Neural progenitor cell (in vitro differentiated cells): ENCODE measurements around the gene BBS10.

Experiments used
- CTCF ChIP-seq: fragments of 200-600 bp; sonication (generic); IDR thresholded peaks from 2 replicates; pipeline ENCODE4 v1.5.1; 2017; ENCODE audit warnings: antibody characterized with exemption, mild to moderate bottlenecking
- EZH2 ChIP-seq: fragments of 200-600 bp; sonication (generic); IDR thresholded peaks from 2 replicates; pipeline ENCODE4 v1.6.1; 2017; ENCODE audit warnings: antibody characterized with exemption, mild to moderate bottlenecking, moderate library complexity
- EZH2phosphoT487 ChIP-seq: fragments of 200-600 bp; sonication (generic); IDR thresholded peaks from 2 replicates; pipeline ENCODE4 v1.6.1; 2017; ENCODE audit warnings: antibody characterized with exemption

GRCh38 chr12:76387614-76388013, 39.4 kb upstream of the BBS10 start:
- TF ChIP-seq CTCF (no peak), EZH2 (no peak), EZH2phosphoT487 (no peak)
